ENCODE data around the gene PDSS1.

GRCh38 chr10:26696786-26697162, 727 bp upstream of the PDSS1 start:
- no peak for TF ChIP-seq POLR2A (IDR thresholded peaks at IDR 0.05)
- TF ChIP-seq, protein P1, sequence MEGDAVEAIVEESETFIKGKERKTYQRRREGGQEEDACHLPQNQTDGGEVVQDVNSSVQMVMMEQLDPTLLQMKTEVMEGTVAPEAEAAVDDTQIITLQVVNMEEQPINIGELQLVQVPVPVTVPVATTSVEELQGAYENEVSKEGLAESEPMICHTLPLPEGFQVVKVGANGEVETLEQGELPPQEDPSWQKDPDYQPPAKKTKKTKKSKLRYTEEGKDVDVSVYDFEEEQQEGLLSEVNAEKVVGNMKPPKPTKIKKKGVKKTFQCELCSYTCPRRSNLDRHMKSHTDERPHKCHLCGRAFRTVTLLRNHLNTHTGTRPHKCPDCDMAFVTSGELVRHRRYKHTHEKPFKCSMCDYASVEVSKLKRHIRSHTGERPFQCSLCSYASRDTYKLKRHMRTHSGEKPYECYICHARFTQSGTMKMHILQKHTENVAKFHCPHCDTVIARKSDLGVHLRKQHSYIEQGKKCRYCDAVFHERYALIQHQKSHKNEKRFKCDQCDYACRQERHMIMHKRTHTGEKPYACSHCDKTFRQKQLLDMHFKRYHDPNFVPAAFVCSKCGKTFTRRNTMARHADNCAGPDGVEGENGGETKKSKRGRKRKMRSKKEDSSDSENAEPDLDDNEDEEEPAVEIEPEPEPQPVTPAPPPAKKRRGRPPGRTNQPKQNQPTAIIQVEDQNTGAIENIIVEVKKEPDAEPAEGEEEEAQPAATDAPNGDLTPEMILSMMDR (IDR thresholded peaks at IDR 0.05): no peak

Data from uterus (tissue), 2 donors.